K562 (cell line): ENCODE data around the gene RIMBP3C.
"Not testable (repeated sequence)": the region's sequence is repeated elsewhere in the genome, so short reads cannot be mapped to it uniquely, and the experiment has no call there.

Experiments used
- RNF2 ChIP-seq: sonication (generic); IDR thresholded peaks from 2 replicates; pipeline ENCODE4 v1.6.1; 2016
- TF ChIP-seq, protein P1 (sequence below), 2 experiments: fragments of 450-650 bp in 1 of 2; sonication (generic) in 1 of 2; formaldehyde crosslinking in 1 of 2; IDR thresholded peaks; 2 replicates each; pipeline versions ENCODE4 v1.7.1 to v1.9.0; 2016 to 2022; ENCODE audit warnings: inconsistent platforms in 1 of 2, mild to moderate bottlenecking in 1 of 2, missing genetic modification reagents in 1 of 2

GRCh38 chr22:21549558-21549957, 1.7 kb downstream of the RIMBP3C start:
- TF ChIP-seq, protein P1, sequence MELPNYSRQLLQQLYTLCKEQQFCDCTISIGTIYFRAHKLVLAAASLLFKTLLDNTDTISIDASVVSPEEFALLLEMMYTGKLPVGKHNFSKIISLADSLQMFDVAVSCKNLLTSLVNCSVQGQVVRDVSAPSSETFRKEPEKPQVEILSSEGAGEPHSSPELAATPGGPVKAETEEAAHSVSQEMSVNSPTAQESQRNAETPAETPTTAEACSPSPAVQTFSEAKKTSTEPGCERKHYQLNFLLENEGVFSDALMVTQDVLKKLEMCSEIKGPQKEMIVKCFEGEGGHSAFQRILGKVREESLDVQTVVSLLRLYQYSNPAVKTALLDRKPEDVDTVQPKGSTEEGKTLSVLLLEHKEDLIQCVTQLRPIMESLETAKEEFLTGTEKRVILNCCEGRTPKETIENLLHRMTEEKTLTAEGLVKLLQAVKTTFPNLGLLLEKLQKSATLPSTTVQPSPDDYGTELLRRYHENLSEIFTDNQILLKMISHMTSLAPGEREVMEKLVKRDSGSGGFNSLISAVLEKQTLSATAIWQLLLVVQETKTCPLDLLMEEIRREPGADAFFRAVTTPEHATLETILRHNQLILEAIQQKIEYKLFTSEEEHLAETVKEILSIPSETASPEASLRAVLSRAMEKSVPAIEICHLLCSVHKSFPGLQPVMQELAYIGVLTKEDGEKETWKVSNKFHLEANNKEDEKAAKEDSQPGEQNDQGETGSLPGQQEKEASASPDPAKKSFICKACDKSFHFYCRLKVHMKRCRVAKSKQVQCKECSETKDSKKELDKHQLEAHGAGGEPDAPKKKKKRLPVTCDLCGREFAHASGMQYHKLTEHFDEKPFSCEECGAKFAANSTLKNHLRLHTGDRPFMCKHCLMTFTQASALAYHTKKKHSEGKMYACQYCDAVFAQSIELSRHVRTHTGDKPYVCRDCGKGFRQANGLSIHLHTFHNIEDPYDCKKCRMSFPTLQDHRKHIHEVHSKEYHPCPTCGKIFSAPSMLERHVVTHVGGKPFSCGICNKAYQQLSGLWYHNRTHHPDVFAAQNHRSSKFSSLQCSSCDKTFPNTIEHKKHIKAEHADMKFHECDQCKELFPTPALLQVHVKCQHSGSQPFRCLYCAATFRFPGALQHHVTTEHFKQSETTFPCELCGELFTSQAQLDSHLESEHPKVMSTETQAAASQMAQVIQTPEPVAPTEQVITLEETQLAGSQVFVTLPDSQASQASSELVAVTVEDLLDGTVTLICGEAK (IDR thresholded peaks at IDR 0.05), result not testable (repeated sequence)
- TF ChIP-seq, protein P1 (CRISPR knock-in tag; IDR thresholded peaks at IDR 0.05), result not testable (repeated sequence)
- not testable (repeated sequence) for TF ChIP-seq RNF2
